Measurements from ENCODE around the gene ADTRP.

The ADTRP gene

GRCh38 chr6:11772109-11772825 lies 6.3 kb downstream of the ADTRP start:
- H3K9me3 ChIP-seq (ENCODE audit: control insufficient read depth in 1 of 2, low read length in 2 of 2), result no peaks in the 10 kb centered on the region
- H3K27ac ChIP-seq (ENCODE audit: low read length), result peak overlapping the region; percentile 49

GRCh38 chr6:11771473-11772048 lies 7.0 kb downstream of the ADTRP start:
- Histone ChIP-seq H3K4me1 (ENCODE audit: control insufficient read depth in 1 of 2, insufficient read depth in 2 of 2, low read length in 2 of 2) (peaks cover 12 to 28% of the 10 kb centered on the region in 2 donors), H3K27me3 (ENCODE audit: low read depth, low read length) (no peaks in the 10 kb centered on the region), H3K4me3 (ENCODE audit: low read depth in 1 of 2, low read length in 2 of 2) (peak overlapping the region in 1 of 2 donors; percentile 7), H3K27ac (ENCODE audit: low read length) (peak overlapping the region; percentile 87), H3K36me3 (ENCODE audit: control insufficient read depth in 1 of 2, insufficient read depth in 2 of 2, low read length in 2 of 2) (no peaks in the 10 kb centered on the region), H3K9me3 (ENCODE audit: control insufficient read depth in 1 of 2, low read length in 2 of 2) (no peaks in the 10 kb centered on the region)

More at GRCh38 chr6:11772109-11772825, 6.3 kb downstream of the ADTRP start:
- no peaks in the 10 kb centered on the region for H3K27me3 ChIP-seq (ENCODE audit: low read depth, low read length)
- no peaks in the 10 kb centered on the region for H3K36me3 ChIP-seq (ENCODE audit: control insufficient read depth in 1 of 2, insufficient read depth in 2 of 2, low read length in 2 of 2)
- H3K4me3 ChIP-seq (ENCODE audit: low read depth in 1 of 2, low read length in 2 of 2), result no peak overlapping the region
- H3K4me1 ChIP-seq (ENCODE audit: control insufficient read depth in 1 of 2, insufficient read depth in 2 of 2, low read length in 2 of 2), result peaks cover 6 to 23% of the 10 kb centered on the region in 2 donors

- peak overlapping the region; percentile 7 to 9 for H3K4me3 ChIP-seq (ENCODE audit: low read depth in 1 of 2, low read length in 2 of 2)
- H3K27ac ChIP-seq (ENCODE audit: low read length), result peak overlapping the region; percentile 87
Observed at GRCh38 chr6:11770546-11771466, 7.8 kb downstream of the ADTRP start.

GRCh38 chr6:11769811-11770545 lies 8.6 kb downstream of the ADTRP start:
- Histone ChIP-seq H3K4me3 (ENCODE audit: low read depth in 1 of 2, low read length in 2 of 2) (peak overlapping the region in 1 of 2 donors; percentile 9), H3K4me1 (ENCODE audit: control insufficient read depth in 1 of 2, insufficient read depth in 2 of 2, low read length in 2 of 2) (peaks cover 14 to 31% of the 10 kb centered on the region in 2 donors), H3K9me3 (ENCODE audit: control insufficient read depth in 1 of 2, low read length in 2 of 2) (no peaks in the 10 kb centered on the region), H3K27me3 (ENCODE audit: low read depth, low read length) (no peaks in the 10 kb centered on the region), H3K27ac (ENCODE audit: low read length) (peak overlapping the region; percentile 87), H3K36me3 (ENCODE audit: control insufficient read depth in 1 of 2, insufficient read depth in 2 of 2, low read length in 2 of 2) (no peaks in the 10 kb centered on the region)

More at GRCh38 chr6:11770546-11771466, 7.8 kb downstream of the ADTRP start:
- Histone ChIP-seq H3K27me3 (ENCODE audit: low read depth, low read length) (no peaks in the 10 kb centered on the region), H3K9me3 (ENCODE audit: control insufficient read depth in 1 of 2, low read length in 2 of 2) (no peaks in the 10 kb centered on the region), H3K36me3 (ENCODE audit: control insufficient read depth in 1 of 2, insufficient read depth in 2 of 2, low read length in 2 of 2) (no peaks in the 10 kb centered on the region), H3K4me1 (ENCODE audit: control insufficient read depth in 1 of 2, insufficient read depth in 2 of 2, low read length in 2 of 2) (peaks cover 14 to 31% of the 10 kb centered on the region in 2 donors)

- no peak overlapping the region for H3K27ac ChIP-seq (ENCODE audit: low read length)
- no peaks in the 10 kb centered on the region for H3K27me3 ChIP-seq (ENCODE audit: low read depth, low read length)
- peaks cover 14 to 33% of the 10 kb centered on the region in 2 donors for H3K4me1 ChIP-seq (ENCODE audit: control insufficient read depth in 1 of 2, insufficient read depth in 2 of 2, low read length in 2 of 2)
- H3K4me3 ChIP-seq (ENCODE audit: low read depth in 1 of 2, low read length in 2 of 2), result no peak overlapping the region
- no peaks in the 10 kb centered on the region for H3K36me3 ChIP-seq (ENCODE audit: control insufficient read depth in 1 of 2, insufficient read depth in 2 of 2, low read length in 2 of 2)
- no peaks in the 10 kb centered on the region for H3K9me3 ChIP-seq (ENCODE audit: control insufficient read depth in 1 of 2, low read length in 2 of 2)
Observed at GRCh38 chr6:11769244-11769643, 9.4 kb downstream of the ADTRP start.

GRCh38 chr6:11767978-11768756 lies 10.4 kb downstream of the ADTRP start:
- H3K4me3 ChIP-seq (ENCODE audit: low read depth in 1 of 2, low read length in 2 of 2), result peak overlapping the region in 1 of 2 donors; percentile 1
- H3K9me3 ChIP-seq (ENCODE audit: control insufficient read depth in 1 of 2, low read length in 2 of 2), result no peaks in the 10 kb centered on the region
- H3K27me3 ChIP-seq (ENCODE audit: low read depth, low read length), result no peaks in the 10 kb centered on the region
- no peak overlapping the region for H3K27ac ChIP-seq (ENCODE audit: low read length)
- H3K36me3 ChIP-seq (ENCODE audit: control insufficient read depth in 1 of 2, insufficient read depth in 2 of 2, low read length in 2 of 2), result no peaks in the 10 kb centered on the region
- peaks cover 14 to 44% of the 10 kb centered on the region in 2 donors for H3K4me1 ChIP-seq (ENCODE audit: control insufficient read depth in 1 of 2, insufficient read depth in 2 of 2, low read length in 2 of 2)

GRCh38 chr6:11767458-11767857 lies 11.1 kb downstream of the ADTRP start:
- H3K27me3 ChIP-seq (ENCODE audit: low read depth, low read length), result no peaks in the 10 kb centered on the region
- peak overlapping the region; percentile 28 for H3K27ac ChIP-seq (ENCODE audit: low read length)
- H3K4me3 ChIP-seq (ENCODE audit: low read depth in 1 of 2, low read length in 2 of 2), result no peak overlapping the region
- H3K9me3 ChIP-seq (ENCODE audit: control insufficient read depth in 1 of 2, low read length in 2 of 2), result no peaks in the 10 kb centered on the region
- peaks cover 14 to 51% of the 10 kb centered on the region in 2 donors for H3K4me1 ChIP-seq (ENCODE audit: control insufficient read depth in 1 of 2, insufficient read depth in 2 of 2, low read length in 2 of 2)
- H3K36me3 ChIP-seq (ENCODE audit: control insufficient read depth in 1 of 2, insufficient read depth in 2 of 2, low read length in 2 of 2), result no peaks in the 10 kb centered on the region

- Histone ChIP-seq H3K4me3 (ENCODE audit: low read depth in 1 of 2, low read length in 2 of 2) (no peak overlapping the region), H3K4me1 (ENCODE audit: control insufficient read depth in 1 of 2, insufficient read depth in 2 of 2, low read length in 2 of 2) (peaks cover 14 to 51% of the 10 kb centered on the region in 2 donors), H3K36me3 (ENCODE audit: control insufficient read depth in 1 of 2, insufficient read depth in 2 of 2, low read length in 2 of 2) (no peaks in the 10 kb centered on the region), H3K27me3 (ENCODE audit: low read depth, low read length) (no peaks in the 10 kb centered on the region), H3K9me3 (ENCODE audit: control insufficient read depth in 1 of 2, low read length in 2 of 2) (no peaks in the 10 kb centered on the region), H3K27ac (ENCODE audit: low read length) (peak overlapping the region; percentile 57)
Observed at GRCh38 chr6:11766589-11767450, 11.8 kb downstream of the ADTRP start.

GRCh38 chr6:11766043-11766442 lies 12.6 kb downstream of the ADTRP start:
- no peaks in the 10 kb centered on the region for H3K27me3 ChIP-seq (ENCODE audit: low read depth, low read length)
- peak overlapping the region; percentile 57 for H3K27ac ChIP-seq (ENCODE audit: low read length)
- peaks cover 14 to 47% of the 10 kb centered on the region in 2 donors for H3K4me1 ChIP-seq (ENCODE audit: control insufficient read depth in 1 of 2, insufficient read depth in 2 of 2, low read length in 2 of 2)
- no peak overlapping the region for H3K4me3 ChIP-seq (ENCODE audit: low read depth in 1 of 2, low read length in 2 of 2)
- no peaks in the 10 kb centered on the region for H3K9me3 ChIP-seq (ENCODE audit: control insufficient read depth in 1 of 2, low read length in 2 of 2)
- no peaks in the 10 kb centered on the region for H3K36me3 ChIP-seq (ENCODE audit: control insufficient read depth in 1 of 2, insufficient read depth in 2 of 2, low read length in 2 of 2)
